NCI-H345 treated with DMSO at 0.1 percent for 48 hours (cell line): ENCODE results near the gene APOC1.
"Not testable (repeated sequence)": the region's sequence is repeated elsewhere in the genome, so short reads cannot be mapped to it uniquely, and the experiment has no call there.

Source experiments
- DNase-seq: peaks from one replicate; lab custom pipeline; 2025; ENCODE audit not compliant: unreplicated experiment; lab: John Stamatoyannopoulos, UW

APOC1 gene

DNA sequence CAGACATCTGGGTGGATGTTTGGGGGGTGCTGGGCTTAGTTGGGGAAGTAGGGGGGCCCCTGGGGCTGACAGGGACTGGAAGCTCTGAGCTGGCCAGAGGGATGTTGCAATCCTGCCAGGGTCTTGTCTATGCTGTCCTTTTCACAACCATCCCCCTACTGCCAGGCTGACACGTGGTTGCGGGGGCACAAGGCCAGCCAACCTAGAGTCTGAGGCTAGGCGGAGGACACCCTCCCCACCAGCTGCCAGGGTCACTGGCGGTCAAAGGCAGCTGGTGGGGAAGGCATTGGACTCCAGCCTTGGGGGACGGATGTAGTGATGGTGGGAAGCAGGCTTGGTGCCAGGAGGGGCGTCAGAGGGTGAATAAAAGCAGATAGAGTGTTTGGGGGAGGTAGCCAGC, 1.6 kb upstream of the APOC1 start:
- no peak for DNase-seq

DNA sequence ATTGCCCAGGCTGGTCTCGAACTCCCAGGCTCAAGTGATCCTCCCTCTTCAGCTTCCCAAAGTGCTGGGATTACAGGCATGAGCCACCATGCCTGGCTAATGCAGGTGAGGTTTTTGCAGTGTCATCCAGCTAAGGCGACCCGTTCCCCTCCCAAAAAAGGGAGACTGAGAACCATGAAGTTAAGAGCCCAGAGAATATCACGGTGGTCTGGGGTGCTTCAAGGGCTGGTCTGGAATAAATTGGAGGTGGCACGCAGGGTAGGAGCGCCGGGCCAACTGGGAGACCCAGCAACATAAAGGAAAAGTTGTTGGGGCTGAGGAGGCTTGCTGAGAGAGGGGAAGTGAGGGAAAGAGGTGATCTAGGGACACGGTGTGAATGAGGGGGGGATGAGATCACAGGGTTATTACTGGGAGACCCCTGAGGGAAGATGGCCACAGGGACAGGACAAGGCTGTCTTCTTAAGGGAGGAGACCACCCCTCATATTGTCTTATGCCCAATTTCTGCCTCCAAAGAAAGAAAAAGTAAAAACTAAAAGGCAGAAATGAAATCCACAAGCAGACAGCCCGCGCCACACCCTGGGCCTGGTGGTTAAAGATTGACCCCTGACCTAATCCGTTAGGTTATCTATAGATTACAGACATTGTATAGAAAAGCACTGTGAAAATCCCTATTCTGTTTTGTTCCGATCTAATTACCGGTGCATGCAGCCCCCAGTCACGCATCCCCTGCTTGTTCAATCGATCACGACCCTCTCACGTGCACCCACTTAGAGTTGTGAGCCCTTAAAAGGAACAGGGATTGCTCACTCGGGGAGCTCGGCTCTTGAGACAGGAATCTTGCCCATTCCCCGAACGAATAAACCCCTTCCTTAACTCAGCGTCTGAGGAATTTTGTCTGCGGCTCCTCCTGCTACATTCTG, 636 bp upstream of the APOC1 start:
- DNase-seq, result not testable (repeated sequence)

DNA sequence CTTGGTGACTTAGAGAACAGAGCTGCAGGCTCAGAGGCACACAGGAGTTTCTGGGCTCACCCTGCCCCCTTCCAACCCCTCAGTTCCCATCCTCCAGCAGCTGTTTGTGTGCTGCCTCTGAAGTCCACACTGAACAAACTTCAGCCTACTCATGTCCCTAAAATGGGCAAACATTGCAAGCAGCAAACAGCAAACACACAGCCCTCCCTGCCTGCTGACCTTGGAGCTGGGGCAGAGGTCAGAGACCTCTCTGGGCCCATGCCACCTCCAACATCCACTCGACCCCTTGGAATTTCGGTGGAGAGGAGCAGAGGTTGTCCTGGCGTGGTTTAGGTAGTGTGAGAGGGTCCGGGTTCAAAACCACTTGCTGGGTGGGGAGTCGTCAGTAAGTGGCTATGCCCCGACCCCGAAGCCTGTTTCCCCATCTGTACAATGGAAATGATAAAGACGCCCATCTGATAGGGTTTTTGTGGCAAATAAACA, 9.9 kb downstream of the APOC1 start:
- no peak for DNase-seq

DNA sequence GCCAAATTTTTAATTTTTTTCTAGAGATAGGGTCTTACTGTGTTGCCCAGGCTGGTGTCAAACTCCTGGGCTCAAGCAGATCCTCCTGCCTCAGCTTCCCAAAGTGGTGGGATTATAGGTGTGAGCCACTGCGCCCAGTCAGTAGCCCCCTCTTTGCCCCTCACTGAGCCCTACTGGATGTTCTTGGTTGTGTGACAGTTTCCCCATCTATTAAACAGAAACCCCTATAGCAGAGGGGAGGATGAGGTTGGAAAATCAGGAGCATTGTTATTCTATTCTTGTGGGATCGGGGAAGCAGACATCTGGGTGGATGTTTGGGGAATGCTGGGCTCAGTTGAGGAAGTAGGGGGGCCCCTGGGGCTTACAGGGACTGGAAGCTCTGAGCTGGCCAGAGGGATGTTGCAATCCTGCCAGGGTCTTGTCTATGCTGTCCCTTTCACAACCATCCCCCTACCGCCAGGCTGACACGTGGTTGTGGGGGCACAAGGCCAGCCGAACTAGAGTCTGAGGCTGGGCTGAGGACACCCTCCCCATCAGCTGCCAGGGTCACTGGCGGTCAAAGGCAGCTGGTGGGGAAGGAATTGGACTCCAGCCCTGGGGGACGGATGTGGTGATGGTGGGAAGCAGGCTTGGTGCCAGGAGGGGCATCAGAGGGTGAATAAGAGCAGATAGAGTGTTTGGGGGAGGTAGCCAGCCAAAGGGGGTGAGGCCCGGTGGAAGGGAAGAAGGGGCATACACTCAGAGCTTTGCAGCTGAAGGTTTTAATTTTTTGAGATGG, 10.9 kb downstream of the APOC1 start:
- no peak for DNase-seq

DNA sequence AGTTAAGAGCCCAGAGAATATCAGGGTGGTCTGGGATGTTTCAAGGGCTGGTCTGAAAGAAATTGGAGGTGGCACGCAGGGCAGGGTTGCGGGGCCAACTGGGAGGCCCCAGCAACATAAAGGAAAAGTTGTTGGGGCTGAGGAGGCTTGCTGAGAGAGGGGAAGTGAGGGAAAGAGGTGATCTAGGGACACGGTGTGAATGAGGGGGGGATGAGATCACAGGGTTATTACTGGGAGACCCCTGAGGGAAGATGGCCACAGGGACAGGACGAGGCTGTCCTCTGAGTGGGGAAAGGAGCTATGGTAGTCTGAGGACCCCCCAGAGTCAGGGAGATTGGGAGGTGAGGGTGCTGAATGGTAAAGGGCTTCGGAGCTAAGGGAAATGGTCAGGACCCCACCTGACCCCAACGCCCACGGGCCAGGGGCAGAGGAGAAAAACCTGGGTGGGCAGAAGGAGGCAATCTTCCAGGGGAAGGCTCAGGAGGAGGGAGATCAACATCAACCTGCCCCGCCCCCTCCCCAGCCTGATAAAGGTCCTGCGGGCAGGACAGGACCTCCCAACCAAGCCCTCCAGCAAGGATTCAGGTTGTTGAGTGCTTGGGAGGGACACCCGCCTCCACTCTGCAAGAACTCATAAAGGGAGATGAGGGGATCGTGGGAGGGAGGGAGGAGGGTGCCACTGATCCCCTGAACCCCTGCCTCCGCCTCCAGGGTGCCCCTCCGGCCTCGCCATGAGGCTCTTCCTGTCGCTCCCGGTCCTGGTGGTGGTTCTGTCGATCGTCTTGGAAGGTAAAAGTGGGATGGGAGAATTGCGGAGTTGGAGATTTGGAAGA, 12.1 kb downstream of the APOC1 start:
- DNase-seq, result not testable (repeated sequence)

DNA sequence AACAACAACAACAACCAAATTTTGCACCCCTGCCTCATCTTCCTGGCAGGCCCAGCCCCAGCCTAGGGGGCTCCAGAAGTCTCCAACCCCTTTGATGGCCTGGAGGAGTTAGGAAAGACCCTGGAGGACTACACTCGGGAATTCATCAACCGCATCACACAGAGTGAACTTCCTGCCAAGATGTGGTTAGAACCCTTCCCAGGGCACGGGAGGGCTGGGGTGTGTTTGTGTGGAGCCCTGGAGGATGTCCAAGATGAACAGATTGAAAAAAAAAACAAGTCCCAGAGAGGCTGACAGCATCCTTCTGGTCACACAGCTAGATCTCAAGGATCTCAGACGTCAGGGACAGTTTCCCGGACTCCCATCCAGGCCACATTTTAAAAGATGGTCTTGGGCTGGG, 13.3 kb downstream of the APOC1 start:
- no peak for DNase-seq

- no peak for DNase-seq
Measured at GRCh38 chr19:44930088-44930487, 15.7 kb downstream of the APOC1 start.

- DNase-seq, result no peak
Measured at GRCh38 chr19:44931541-44931940, 17.1 kb downstream of the APOC1 start.

GRCh38 chr19:44939668-44940067, 25.3 kb downstream of the APOC1 start:
- DNase-seq, result no peak

- DNase-seq, result no peak
Measured at GRCh38 chr19:44942067-44942571, 27.7 kb downstream of the APOC1 start, which contains the start of gene APOC4. Gene APOC4, plus strand, starts transcription at chr19:44942237. Its CDS starts 41 bp downstream, at chr19:44942278.

- DNase-seq, result no peak
Measured at GRCh38 chr19:44943801-44944249, 29.4 kb downstream of the APOC1 start.

GRCh38 chr19:44947041-44947581, 32.7 kb downstream of the APOC1 start:
- DNase-seq, result no peak

GRCh38 chr19:44948237-44948636, 33.8 kb downstream of the APOC1 start:
- DNase-seq, result no peak

- no peak for DNase-seq
Measured at GRCh38 chr19:44948763-44949374, 34.5 kb downstream of the APOC1 start.

- DNase-seq, result no peak
Measured at GRCh38 chr19:44949550-44949949, 35.1 kb downstream of the APOC1 start.

DNA sequence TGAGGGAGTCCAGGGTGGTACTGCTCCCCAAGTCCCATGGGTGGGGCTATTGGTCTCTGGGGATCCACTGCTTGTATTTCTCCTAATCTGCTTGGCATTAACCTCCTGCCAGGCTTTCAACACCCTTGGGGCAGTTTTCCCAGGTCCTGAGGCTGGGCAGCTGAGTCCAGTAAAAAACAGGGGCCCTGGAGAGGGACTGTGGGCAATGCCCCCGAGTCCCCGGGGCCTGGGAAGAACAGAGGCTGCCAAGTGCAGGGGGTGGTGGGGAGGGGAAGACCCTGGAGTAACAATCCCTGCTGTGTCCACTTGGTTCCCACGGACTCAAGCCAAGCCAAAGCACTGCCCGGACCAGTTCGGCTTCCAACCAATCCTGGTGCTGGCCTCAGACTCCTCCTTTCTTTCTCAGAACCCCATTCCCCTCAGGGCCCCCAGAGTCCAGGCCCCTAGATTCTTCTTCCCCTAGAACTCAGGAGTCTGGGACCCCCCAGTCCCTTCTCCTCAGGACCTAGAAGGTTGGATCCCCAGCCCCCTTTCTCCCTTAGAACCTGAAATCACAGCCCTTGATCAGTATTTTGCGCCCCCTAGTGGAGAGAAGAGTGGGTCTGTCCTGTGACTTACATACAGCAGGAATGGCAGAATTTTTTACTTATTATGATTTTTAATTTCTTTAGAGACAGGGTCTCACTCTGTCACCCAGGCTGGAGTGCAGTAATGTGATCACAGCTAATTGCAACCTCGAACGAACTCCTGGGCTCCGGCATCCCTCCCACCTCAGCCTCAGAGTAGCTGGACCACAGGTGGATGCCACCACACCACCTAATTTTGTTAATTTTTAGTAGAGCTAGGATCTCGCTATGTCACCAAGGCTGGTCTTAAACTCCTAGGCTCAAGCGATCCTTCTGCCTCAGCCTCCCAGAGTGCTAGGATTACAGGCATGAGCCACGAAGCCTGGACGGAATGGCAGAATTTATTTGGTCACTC, 37.1 kb downstream of the APOC1 start:
- DNase-seq, result peak; percentile 5

- no peak for DNase-seq
Measured at GRCh38 chr19:44954278-44954648, 39.9 kb downstream of the APOC1 start.

DNA sequence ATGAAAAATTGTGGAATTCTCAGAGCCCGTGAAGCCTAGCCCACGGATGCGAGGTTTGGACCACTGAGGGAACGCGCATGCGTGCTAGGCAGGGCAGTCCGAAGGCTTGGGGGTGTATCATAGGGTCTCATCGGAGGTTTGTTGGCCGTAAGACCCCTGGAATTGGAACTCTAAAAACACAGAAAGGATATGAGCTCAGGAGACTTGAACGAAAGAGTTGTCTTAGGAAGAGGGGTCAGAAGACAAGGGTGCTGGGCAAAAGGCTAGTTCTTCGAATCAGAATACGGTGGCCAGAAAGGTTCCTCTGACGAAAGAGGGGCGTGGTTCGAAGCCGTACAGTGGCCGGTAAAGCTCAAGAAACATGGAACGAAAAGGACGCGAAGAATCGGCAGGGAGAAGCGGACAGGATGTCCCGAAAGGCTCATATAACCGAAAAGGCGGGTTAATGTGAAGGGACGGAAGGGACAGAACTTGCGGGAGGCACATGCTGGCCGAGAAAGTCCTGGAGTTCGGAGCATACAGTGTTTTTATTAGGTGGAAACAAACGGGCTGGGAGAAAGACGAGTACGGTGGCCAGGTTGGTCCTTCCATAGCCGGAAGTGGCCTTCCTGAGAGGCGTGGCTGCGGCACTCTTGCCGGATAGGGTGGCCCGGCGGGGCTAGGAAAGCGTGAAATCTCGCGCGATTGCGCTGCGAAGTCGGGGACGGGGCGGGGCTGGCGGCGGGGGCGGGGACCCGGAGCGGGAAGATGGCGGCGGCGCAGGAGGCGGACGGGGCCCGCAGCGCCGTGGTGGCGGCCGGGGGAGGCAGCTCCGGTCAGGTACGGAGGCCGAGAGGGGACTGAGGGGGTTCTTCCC, 40.5 kb downstream of the APOC1 start, which contains the start of gene CLPTM1:
TSS of gene CLPTM1 (plus strand) at position 732 of the 856 bp plus-strand sequence. CDS start at position 748, 16 bp downstream.
- peak; percentile 83 for DNase-seq
